GM19239 (cell line): ENCODE results near the gene POMGNT1.
A peak's percentile ranks its signal among the peaks of the same experiment; 100 is the strongest.

Experiments used
- DNase-seq: peaks from one replicate; pipeline ENCODE4 v3.0.0; 2011; ENCODE audit warnings: low spot score; ENCODE audit not compliant: insufficient read length
- FAIRE-seq: peaks from 2 replicates; lab custom pipeline; 2011; peaks lifted over from hg19 to GRCh38; lab: Jason Lieb, UNC

Gene POMGNT1

GRCh38 chr1:46166521-46167462 is 31.4 kb downstream of the POMGNT1 start:
- FAIRE-seq (peak; percentile 90), DNase-seq (no peak)

GRCh38 chr1:46160212-46160611 is 38.0 kb downstream of the POMGNT1 start:
- no peak for DNase-seq
- FAIRE-seq: peak; percentile 94

DNA sequence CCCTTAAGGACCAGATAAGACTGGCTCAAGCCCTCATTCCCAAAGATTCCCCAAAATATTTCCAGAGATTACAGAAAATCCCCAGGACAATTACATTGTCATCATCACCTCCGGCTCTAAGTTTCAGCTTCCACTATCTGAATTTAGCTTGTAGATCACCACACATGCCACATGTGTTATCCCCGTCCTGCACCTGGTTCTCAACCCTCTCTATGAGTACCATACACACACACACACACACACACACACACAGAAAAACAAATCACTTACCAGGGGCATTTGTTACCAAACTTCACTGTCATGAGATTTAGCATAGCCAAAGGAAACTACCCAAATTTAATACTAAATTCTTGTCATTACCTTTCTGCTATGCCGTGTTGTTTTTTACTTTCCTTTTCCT is 38.7 kb downstream of the POMGNT1 start:
- DNase-seq: no peak
- no peak for FAIRE-seq

DNA sequence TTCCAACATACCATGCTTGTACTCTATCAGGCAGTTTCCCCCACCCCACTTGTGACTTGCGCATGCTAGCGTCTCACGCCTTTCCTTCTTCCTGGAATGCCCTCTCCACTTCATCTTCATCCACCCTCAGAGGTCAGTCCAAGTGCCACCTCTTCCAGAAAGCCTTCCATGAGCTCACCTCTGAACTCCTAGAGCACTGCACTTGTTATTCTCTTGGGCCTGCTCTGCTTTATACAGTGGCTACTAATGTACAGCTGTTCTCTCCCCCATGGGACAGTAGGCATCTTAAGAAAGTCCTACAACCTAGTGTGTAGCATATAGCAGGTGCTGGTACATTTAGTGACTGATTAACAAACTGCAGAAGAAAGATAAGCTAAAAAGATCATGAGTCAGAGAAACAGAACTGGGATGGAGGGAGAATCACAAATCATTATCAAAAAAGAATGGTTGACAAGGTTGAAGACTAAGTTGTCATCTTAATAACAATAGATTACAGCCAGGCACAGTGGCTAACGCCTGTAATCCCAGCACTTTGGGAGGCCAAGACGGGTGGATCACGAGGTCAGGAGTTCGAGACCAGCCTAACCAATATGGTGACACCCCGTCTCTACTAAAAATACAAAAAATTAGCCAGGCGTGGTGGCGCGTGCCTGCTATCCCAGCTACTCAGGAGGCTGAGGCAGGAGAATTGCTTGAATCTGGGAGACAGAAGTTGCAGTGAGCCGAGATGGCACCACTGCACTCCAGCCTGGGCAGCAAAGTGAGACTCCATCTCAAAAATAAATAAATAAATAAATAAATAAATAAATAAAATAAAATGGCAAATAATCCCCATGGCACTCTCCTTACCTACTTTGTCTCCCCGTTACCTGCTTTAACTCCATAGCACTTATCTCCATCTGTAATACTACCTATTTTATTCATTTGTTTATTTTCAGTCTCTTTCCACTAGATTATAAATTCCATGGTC is 39.6 kb downstream of the POMGNT1 start:
- DNase-seq: no peak
- peak; percentile 90 for FAIRE-seq

DNA sequence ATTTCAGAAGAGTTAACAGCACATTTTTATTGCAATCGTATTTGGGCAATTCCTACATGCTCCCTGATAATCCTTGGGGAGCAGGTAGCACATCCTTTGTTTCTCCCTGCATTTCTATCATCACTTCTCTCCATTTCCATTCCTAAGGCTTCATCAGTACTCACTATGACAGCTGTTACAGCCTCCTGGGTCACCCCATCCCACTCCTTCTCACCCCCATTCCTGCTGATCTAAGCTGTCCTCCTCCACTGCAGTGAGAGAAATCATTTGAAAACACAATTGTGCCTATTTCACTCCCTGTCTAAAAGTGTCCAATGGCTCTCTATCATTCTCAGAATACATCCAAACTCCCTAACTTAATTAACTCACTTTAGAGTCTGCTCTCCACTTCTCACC is 40.3 kb downstream of the POMGNT1 start:
- no peak for FAIRE-seq
- no peak for DNase-seq

DNA sequence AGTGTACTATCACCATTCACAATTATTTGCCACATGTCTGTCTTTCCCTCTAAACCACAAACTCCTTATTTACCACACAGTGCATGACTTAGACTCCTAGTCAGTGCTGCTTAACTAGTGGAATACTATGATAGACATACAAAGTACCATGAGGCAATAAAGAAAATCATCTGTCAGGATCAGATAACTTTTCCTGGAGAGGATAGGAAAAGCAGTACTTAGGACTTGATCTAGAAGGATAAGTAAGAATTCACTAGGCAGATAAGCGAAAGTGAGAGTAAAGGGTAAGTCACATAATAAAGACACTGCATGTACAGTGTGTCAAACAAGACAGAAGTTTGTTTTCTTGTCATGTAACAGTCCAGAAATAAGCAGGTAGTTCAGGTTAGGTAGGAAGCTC is 44.5 kb downstream of the POMGNT1 start:
- FAIRE-seq: peak; percentile 11

DNA sequence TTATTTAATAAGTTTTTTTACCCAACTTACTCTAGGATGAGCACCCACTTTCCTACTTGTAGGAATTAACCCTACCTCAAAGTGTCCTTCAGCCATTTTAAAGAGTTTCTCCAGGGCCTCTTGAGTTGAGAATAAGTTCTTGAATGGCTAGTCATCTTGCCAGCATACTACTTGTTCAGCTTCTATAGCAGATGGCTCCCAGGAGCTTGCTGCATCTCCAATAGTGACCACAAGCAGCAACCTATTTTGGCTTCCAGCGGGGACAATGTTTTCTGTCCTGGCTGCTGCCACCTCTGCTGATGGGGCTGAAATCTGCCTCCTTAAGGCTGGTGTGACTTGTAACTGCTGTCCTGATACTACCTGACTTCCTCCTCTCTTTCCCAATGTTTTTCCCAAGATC is 45.0 kb downstream of the POMGNT1 start:
- FAIRE-seq (no peak), DNase-seq (no peak)

More for the DNA sequence above, 44.5 kb downstream of the POMGNT1 start:
- DNase-seq: no peak

- DNase-seq (no peak), FAIRE-seq (no peak)
Measured at GRCh38 chr1:46152016-46152415, 46.2 kb downstream of the POMGNT1 start.

- DNase-seq: no peak
- no peak for FAIRE-seq
Measured at GRCh38 chr1:46150085-46150484, 48.1 kb downstream of the POMGNT1 start.

GRCh38 chr1:46148318-46148717 is 49.9 kb downstream of the POMGNT1 start:
- DNase-seq (no peak), FAIRE-seq (no peak)
